ENCODE measurements around the gene ME3. TPM values are rescaled to one million over a fixed set of nuclear protein-coding genes. Genes with fewer than 3 reads are reported as not detected.

ME3 gene
- total RNA-seq, 1 donor from 2014 or later, result 34.2 TPM

GRCh38 chr11:86495351-86495750 is 177.1 kb downstream of the ME3 start:
- H3K4me1 ChIP-seq, result peaks cover 0 to 2% of the 10 kb centered on the region in 2 donors
- H3K27ac ChIP-seq, result no peak overlapping the region
- H3K9me3 ChIP-seq, result no peaks in the 10 kb centered on the region
- no peak for TF ChIP-seq CTCF (IDR thresholded peaks at IDR 0.05)
- intact Hi-C loops (cut with DNase I), result no loop called here
- no peaks in the 10 kb centered on the region for H3K27me3 ChIP-seq
- DNase-seq (ENCODE audit: low spot score in 2 of 2), result no peak
- no peak overlapping the region for H3K4me3 ChIP-seq
- H3K36me3 ChIP-seq, result no peaks in the 10 kb centered on the region

GRCh38 chr11:86492370-86493010 is 179.9 kb downstream of the ME3 start:
- peaks cover 0 to 2% of the 10 kb centered on the region in 2 donors for H3K4me1 ChIP-seq
- H3K36me3 ChIP-seq, result no peaks in the 10 kb centered on the region
- H3K27me3 ChIP-seq, result no peaks in the 10 kb centered on the region
- H3K9me3 ChIP-seq, result no peaks in the 10 kb centered on the region
- no peak for DNase-seq (ENCODE audit: low spot score in 2 of 2)
- H3K27ac ChIP-seq, result peak overlapping the region; percentile 32 to 44
- intact Hi-C loops (cut with DNase I), result no loop called here
- H3K4me3 ChIP-seq, result no peak overlapping the region
- TF ChIP-seq CTCF (IDR thresholded peaks at IDR 0.05), result no peak

GRCh38 chr11:86491027-86491426 is 181.4 kb downstream of the ME3 start:
- H3K36me3 ChIP-seq, result no peaks in the 10 kb centered on the region
- intact Hi-C loops (cut with DNase I), result no loop called here
- H3K9me3 ChIP-seq, result no peaks in the 10 kb centered on the region
- H3K4me1 ChIP-seq, result peaks cover 0 to 2% of the 10 kb centered on the region in 2 donors
- TF ChIP-seq CTCF (IDR thresholded peaks at IDR 0.05), result no peak
- H3K27me3 ChIP-seq, result no peaks in the 10 kb centered on the region
- H3K4me3 ChIP-seq, result no peak overlapping the region
- no peak for DNase-seq (ENCODE audit: low spot score in 2 of 2)
- H3K27ac ChIP-seq, result no peak overlapping the region

- intact Hi-C loops (cut with DNase I), result no loop called here
- no peak for DNase-seq (ENCODE audit: low spot score in 2 of 2)
These were observed 181.8 kb downstream of the ME3 start for GRCh38 chr11:86490582-86490981.

GRCh38 chr11:86489442-86489841 is 183.0 kb downstream of the ME3 start:
- no peaks in the 10 kb centered on the region for H3K9me3 ChIP-seq
- intact Hi-C loops (cut with DNase I), result no loop called here
- no peaks in the 10 kb centered on the region for H3K27me3 ChIP-seq
- H3K4me1 ChIP-seq, result peaks cover 2 to 11% of the 10 kb centered on the region in 2 donors
- H3K27ac ChIP-seq, result no peak overlapping the region
- no peak for DNase-seq (ENCODE audit: low spot score in 2 of 2)
- TF ChIP-seq CTCF (IDR thresholded peaks at IDR 0.05), result no peak
- H3K4me3 ChIP-seq, result no peak overlapping the region
- H3K36me3 ChIP-seq, result no peaks in the 10 kb centered on the region

More at GRCh38 chr11:86490582-86490981, 181.8 kb downstream of the ME3 start:
- H3K9me3 ChIP-seq, result no peaks in the 10 kb centered on the region
- H3K4me1 ChIP-seq, result peaks cover 0 to 2% of the 10 kb centered on the region in 2 donors
- H3K27me3 ChIP-seq, result no peaks in the 10 kb centered on the region
- H3K36me3 ChIP-seq, result no peaks in the 10 kb centered on the region
- H3K4me3 ChIP-seq, result no peak overlapping the region
- H3K27ac ChIP-seq, result no peak overlapping the region
- TF ChIP-seq CTCF (IDR thresholded peaks at IDR 0.05), result no peak

GRCh38 chr11:86488553-86488952 is 183.9 kb downstream of the ME3 start:
- H3K4me1 ChIP-seq, result peaks cover 6 to 13% of the 10 kb centered on the region in 2 donors
- DNase-seq (ENCODE audit: low spot score in 2 of 2), result no peak
- H3K36me3 ChIP-seq, result no peaks in the 10 kb centered on the region
- no peak overlapping the region for H3K27ac ChIP-seq
- H3K4me3 ChIP-seq, result no peak overlapping the region
- no peak for TF ChIP-seq CTCF (IDR thresholded peaks at IDR 0.05)
- H3K9me3 ChIP-seq, result no peaks in the 10 kb centered on the region
- no peaks in the 10 kb centered on the region for H3K27me3 ChIP-seq
- intact Hi-C loops (cut with DNase I), result no loop called here

Data from ascending aorta (tissue), 2 donors.